Mesendoderm (in vitro differentiated cells): ENCODE measurements around the gene TCIRG1.

Source experiments
- DNase-seq: peaks from one replicate; pipeline ENCODE4 v3.0.0; 2013
- H2AK5ac ChIP-seq: 2 replicates; pipeline ENCODE4 v1.6.1; 2013; ENCODE audit warnings: low read length, inconsistent platforms
- H2BK120ac ChIP-seq: 2 replicates; pipeline ENCODE4 v1.6.1; 2013; ENCODE audit warnings: low read depth, mild to moderate bottlenecking, low read length, moderate library complexity, mixed read lengths
- H2BK15ac ChIP-seq: replicated peaks from 2 replicates; pipeline ENCODE4 v1.6.1; 2013; ENCODE audit warnings: low read depth, mild to moderate bottlenecking, moderate library complexity
- H2BK5ac ChIP-seq: 2 replicates; pipeline ENCODE4 v1.6.1; 2013; ENCODE audit warnings: low read length, inconsistent platforms
- H3K18ac ChIP-seq: 2 replicates; pipeline ENCODE4 v1.6.1; 2013; ENCODE audit warnings: mild to moderate bottlenecking, low read length, mixed read lengths
- H3K23ac ChIP-seq: one replicate; pipeline ENCODE4 v1.6.1; 2013; ENCODE audit warnings: low read length
- H3K27ac ChIP-seq: 2 replicates; pipeline ENCODE4 v1.5.1; 2013; ENCODE audit warnings: low read depth, mild to moderate bottlenecking, inconsistent platforms, low read length, moderate library complexity
- H3K27me3 ChIP-seq: 2 replicates; pipeline ENCODE4 v1.6.1; 2013; ENCODE audit warnings: low read length, control low read depth, mild to moderate bottlenecking, inconsistent platforms; ENCODE audit not compliant: insufficient read depth, poor library complexity
- H3K36me3 ChIP-seq: 2 replicates; pipeline ENCODE4 v1.6.1; 2013; ENCODE audit warnings: low read length, inconsistent platforms; ENCODE audit not compliant: control insufficient read depth, insufficient read depth
- H3K4ac ChIP-seq: one replicate; pipeline ENCODE4 v1.6.1; 2013; ENCODE audit warnings: low read depth, mild to moderate bottlenecking, low read length, moderate library complexity
- H3K4me1 ChIP-seq: 2 replicates; pipeline ENCODE4 v1.6.1; 2013; ENCODE audit warnings: low read depth, low read length, inconsistent platforms; ENCODE audit not compliant: control insufficient read depth
- H3K4me2 ChIP-seq: 2 replicates; pipeline ENCODE4 v1.6.1; 2013; ENCODE audit warnings: low read length
- H3K4me3 ChIP-seq: 2 replicates; pipeline ENCODE4 v1.5.1; 2013; ENCODE audit warnings: mild to moderate bottlenecking, low read length
- H3K56ac ChIP-seq: one replicate; pipeline ENCODE4 v1.6.1; 2013; ENCODE audit warnings: low read length
- H3K79me1 ChIP-seq: 2 replicates; pipeline ENCODE4 v1.6.1; 2013; ENCODE audit warnings: low read length, inconsistent platforms
- H3K79me2 ChIP-seq: 2 replicates; pipeline ENCODE4 v1.6.1; 2013; ENCODE audit warnings: mild to moderate bottlenecking, low read length; ENCODE audit not compliant: control insufficient read depth, insufficient read depth
- H3K9ac ChIP-seq: 2 replicates; pipeline ENCODE4 v1.6.1; 2013; ENCODE audit warnings: low read length, inconsistent platforms
- H4K5ac ChIP-seq: one replicate; pipeline ENCODE4 v1.6.1; 2013; ENCODE audit warnings: low read length
- H4K8ac ChIP-seq: one replicate; pipeline ENCODE4 v1.6.1; 2013; ENCODE audit warnings: low read depth, mild to moderate bottlenecking, control low read depth, low read length, moderate library complexity
- WGBS: extraction: QIAGEN DNeasy Blood & Tissue Kit; methylation state at CpG from one replicate; pipeline ENCODE4 v1.1.7; 2013; ENCODE audit warnings: low lambda C conversion rate, missing lambda C conversion rate; ENCODE audit not compliant: insufficient coverage; ENCODE audit errors: extremely low coverage; 5-methylcytosine and 5-hydroxymethylcytosine counted together

The TCIRG1 gene

DNA sequence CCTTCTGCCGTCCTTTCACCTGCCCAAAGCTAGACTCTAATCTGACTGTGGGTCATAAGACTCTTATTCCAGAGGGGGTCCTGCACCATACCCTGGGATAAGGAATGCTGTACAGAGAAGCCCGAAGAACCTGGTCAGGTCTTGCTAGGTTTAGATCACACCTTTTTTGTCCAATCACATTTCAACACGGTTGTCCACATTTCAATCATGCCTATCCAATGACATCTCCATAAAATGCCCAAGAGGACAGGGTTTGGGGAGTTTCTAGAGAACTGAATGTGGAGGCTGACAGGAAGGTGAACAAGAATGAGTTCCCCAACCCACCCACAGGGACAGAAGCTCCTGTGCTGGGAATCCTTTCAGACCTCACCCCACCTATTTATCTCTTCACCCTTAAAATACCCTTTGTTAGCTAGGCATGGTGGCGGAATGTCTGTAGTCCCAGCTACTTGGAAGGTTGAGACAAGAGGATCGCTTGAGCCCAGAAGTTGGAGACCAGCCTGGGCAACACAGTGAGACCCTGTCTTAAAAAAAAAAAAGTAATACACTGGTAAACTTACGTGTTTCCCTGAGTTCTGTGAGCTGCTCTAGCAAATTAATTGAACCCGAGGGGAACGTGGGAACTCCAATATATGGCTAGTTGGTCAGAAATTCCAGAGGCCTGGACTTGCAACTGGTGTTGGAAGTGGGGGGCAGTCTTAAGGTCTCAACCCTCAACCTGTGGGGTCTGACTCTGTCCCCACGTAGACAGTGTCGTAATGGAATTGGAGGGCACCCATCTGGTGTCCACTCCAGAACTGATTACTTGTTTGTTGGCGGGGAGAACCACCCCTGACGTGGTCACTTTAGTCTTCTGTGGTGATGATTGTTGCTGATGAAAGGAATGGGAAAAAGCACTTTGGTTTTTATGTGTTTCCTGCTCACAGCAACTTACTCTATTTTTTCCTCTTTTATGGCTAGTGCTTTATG lies 17.8 kb downstream of the TCIRG1 start:
- Histone ChIP-seq H4K5ac (no peak overlapping the region), H3K9ac (no peak overlapping the region), H3K79me2 (no peaks in the 10 kb centered on the region), H3K27ac (no peak overlapping the region), H3K4me1 (no peaks in the 10 kb centered on the region), H2BK15ac (no peak overlapping the region), H3K4me2 (no peak overlapping the region), H2BK120ac (no peak overlapping the region), H2BK5ac (no peak overlapping the region), H3K36me3 (peaks cover 8% of the 10 kb centered on the region), H2AK5ac (no peak overlapping the region), H3K23ac (no peak overlapping the region), H4K8ac (no peak overlapping the region), H3K79me1 (no peaks in the 10 kb centered on the region), H3K4ac (no peak overlapping the region), H3K18ac (no peak overlapping the region), H3K4me3 (no peak overlapping the region), H3K56ac (no peak overlapping the region), H3K27me3 (no peaks in the 10 kb centered on the region)
- WGBS: no CpG with 5 or more reads among the region's 12 CpGs
- peak; percentile 45 for DNase-seq

DNA sequence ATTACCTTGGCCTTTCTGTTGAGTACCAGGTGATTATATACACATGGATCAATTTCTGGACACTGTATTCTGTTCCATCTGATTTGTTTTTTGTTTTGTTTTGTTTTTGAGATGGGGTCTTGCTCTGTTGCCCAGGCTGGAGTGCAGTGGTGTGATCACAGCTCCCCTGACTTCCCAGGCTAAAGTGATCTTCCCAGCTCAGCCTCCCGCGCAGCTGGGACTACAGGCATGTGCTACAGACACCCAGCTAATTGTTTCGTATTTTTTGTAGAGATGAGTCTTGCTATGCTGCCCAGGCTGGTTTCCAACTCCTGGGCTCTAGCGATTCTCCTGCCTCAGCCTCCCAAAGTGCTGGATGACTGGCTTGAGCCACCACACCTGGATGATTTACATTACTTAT lies 19.0 kb downstream of the TCIRG1 start:
- no peak overlapping the region for H2BK5ac ChIP-seq
- H4K5ac ChIP-seq: no peak overlapping the region
- H3K27ac ChIP-seq: no peak overlapping the region
- H3K56ac ChIP-seq: no peak overlapping the region
- H2BK120ac ChIP-seq: no peak overlapping the region
- H2BK15ac ChIP-seq: no peak overlapping the region
- H3K36me3 ChIP-seq: peaks cover 11% of the 10 kb centered on the region
- H2AK5ac ChIP-seq: no peak overlapping the region
- H3K4me3 ChIP-seq: no peak overlapping the region
- H3K18ac ChIP-seq: no peak overlapping the region
- H3K23ac ChIP-seq: no peak overlapping the region
- no peaks in the 10 kb centered on the region for H3K4me1 ChIP-seq
- H3K79me2 ChIP-seq: no peaks in the 10 kb centered on the region
- H4K8ac ChIP-seq: no peak overlapping the region
- no peaks in the 10 kb centered on the region for H3K27me3 ChIP-seq
- no peak overlapping the region for H3K4ac ChIP-seq
- H3K79me1 ChIP-seq: no peaks in the 10 kb centered on the region
- H3K4me2 ChIP-seq: no peak overlapping the region
- no peak overlapping the region for H3K9ac ChIP-seq
- DNase-seq: no peak
- no CpG with 5 or more reads among the region's 4 CpGs for WGBS

DNA sequence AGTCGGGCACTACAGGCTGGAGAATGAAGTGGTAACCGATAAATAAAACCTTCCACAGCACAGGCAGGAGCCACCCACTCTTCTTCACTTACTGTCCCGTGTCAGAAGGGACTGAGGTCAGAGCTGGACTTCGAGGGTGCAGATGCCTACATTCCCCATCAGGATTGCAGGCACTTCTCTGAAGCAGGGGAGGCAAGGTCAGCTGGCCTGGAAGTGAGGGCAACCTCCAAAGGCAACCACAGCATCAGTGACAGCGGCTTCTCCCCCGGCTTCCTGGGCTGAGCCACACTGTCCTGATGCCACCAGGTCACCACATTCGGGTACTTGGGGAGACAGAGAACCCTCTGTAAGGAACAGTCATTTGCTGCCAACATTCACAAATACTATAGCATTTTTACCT lies 22.7 kb downstream of the TCIRG1 start:
- Histone ChIP-seq H3K4me1 (no peaks in the 10 kb centered on the region), H3K79me2 (no peaks in the 10 kb centered on the region), H3K23ac (no peak overlapping the region), H3K4me2 (no peak overlapping the region), H2BK120ac (no peak overlapping the region), H3K27me3 (no peaks in the 10 kb centered on the region), H3K36me3 (peaks cover 13% of the 10 kb centered on the region), H2BK5ac (no peak overlapping the region), H4K8ac (no peak overlapping the region), H2AK5ac (no peak overlapping the region), H3K9ac (no peak overlapping the region), H2BK15ac (no peak overlapping the region), H3K79me1 (no peaks in the 10 kb centered on the region), H3K4ac (no peak overlapping the region), H3K56ac (no peak overlapping the region), H3K4me3 (no peak overlapping the region), H4K5ac (no peak overlapping the region), H3K18ac (no peak overlapping the region), H3K27ac (no peak overlapping the region)
- no peak for DNase-seq
- no CpG with 5 or more reads among the region's 7 CpGs for WGBS

DNA sequence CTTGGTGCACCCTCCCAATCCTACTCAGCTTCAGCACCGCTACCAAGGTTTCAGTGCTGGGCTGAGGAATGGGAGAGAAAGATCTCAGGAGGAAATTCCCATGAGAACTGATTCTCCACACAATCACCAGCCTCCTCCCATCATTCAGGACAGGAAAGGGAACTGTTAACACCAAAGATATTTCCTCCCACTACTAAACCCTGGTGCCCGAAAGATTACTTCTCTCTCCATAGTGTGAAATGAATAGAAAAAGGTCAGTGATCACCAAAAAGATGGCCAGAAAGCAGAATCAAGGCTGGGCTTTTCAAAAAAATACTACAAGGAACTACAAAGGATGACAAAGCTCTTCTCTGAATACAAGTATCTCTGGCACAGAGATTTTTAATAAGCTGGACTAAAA lies 26.1 kb downstream of the TCIRG1 start:
- no peak overlapping the region for H2BK15ac ChIP-seq
- WGBS: no CpG with 5 or more reads among the region's 2 CpGs
- H2AK5ac ChIP-seq: no peak overlapping the region
- H3K27ac ChIP-seq: no peak overlapping the region
- H3K27me3 ChIP-seq: no peaks in the 10 kb centered on the region
- DNase-seq: no peak
- H3K18ac ChIP-seq: no peak overlapping the region
- H2BK5ac ChIP-seq: no peak overlapping the region
- no peaks in the 10 kb centered on the region for H3K79me2 ChIP-seq
- no peak overlapping the region for H3K9ac ChIP-seq
- H3K4ac ChIP-seq: no peak overlapping the region
- H2BK120ac ChIP-seq: no peak overlapping the region
- H3K56ac ChIP-seq: no peak overlapping the region
- no peak overlapping the region for H4K5ac ChIP-seq
- H4K8ac ChIP-seq: no peak overlapping the region
- H3K4me1 ChIP-seq: no peaks in the 10 kb centered on the region
- H3K23ac ChIP-seq: no peak overlapping the region
- peaks cover 20% of the 10 kb centered on the region for H3K36me3 ChIP-seq
- H3K4me2 ChIP-seq: no peak overlapping the region
- no peak overlapping the region for H3K4me3 ChIP-seq
- no peaks in the 10 kb centered on the region for H3K79me1 ChIP-seq

DNA sequence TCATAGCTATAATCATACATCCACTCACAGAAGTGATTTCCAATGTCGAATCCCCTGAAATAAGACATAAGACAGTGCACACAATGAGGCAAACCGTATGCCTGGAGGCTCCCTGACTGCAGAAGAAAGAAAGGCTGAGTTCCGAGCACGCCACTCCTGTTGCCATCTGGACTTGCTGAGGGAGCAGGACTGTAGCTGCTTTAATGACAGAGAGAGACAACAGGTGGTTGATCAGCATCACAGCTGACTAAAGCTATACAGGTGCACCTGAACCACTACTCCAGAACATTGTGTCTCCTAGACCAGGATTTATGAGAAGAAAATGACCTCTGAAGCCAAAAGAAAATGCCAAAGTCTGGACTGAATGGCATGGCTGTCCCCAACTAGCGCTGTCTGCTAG lies 27.0 kb downstream of the TCIRG1 start:
- peaks cover 22% of the 10 kb centered on the region for H3K36me3 ChIP-seq
- DNase-seq: no peak

More for the DNA sequence above, 27.0 kb downstream of the TCIRG1 start:
- Histone ChIP-seq H3K18ac (no peak overlapping the region), H2BK5ac (no peak overlapping the region), H3K27me3 (no peaks in the 10 kb centered on the region), H2BK120ac (no peak overlapping the region), H2BK15ac (no peak overlapping the region), H3K79me1 (no peaks in the 10 kb centered on the region), H3K79me2 (no peaks in the 10 kb centered on the region), H4K8ac (no peak overlapping the region), H3K27ac (no peak overlapping the region), H3K9ac (no peak overlapping the region), H4K5ac (no peak overlapping the region), H3K4me1 (no peaks in the 10 kb centered on the region), H2AK5ac (no peak overlapping the region), H3K23ac (no peak overlapping the region), H3K4me2 (no peak overlapping the region), H3K56ac (no peak overlapping the region), H3K4ac (no peak overlapping the region), H3K4me3 (no peak overlapping the region)
- no CpG with 5 or more reads among the region's 5 CpGs for WGBS
